ENCODE results near the gene GLTPD2.
A peak's percentile ranks its signal among the peaks of the same experiment; 100 is the strongest.

GLTPD2 gene

DNA sequence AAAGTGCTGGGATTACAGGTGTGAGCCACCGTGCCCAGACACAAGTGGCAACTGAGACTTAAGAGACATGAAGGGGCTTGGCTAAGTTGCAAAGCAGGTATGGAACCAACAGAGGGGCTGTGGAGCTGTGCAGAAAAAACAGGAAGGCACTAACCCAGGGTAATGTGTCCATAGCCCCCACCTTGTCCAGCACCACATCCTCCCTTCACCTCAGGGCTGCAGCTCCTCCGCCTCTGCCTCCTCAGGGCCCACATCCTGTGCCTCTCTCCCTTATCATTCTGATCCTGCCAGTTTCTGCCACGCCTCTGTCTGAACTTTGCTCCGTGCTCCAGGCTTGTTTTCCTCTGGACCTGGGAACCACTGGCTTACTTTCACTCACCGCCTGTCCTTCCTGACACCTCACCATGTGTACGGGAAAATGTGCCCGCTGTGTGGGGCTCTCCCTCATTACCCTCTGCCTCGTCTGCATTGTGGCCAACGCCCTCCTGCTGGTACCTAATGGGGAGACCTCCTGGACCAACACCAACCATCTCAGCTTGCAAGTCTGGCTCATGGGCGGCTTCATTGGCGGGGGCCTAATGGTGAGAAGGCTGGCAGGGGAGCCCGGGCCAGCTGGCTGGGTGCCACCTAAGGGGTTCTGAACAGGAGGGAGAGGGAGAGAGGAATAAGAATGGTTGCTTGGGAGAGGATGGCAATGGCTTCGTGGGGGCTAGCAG is 17.1 kb upstream of the GLTPD2 start, which contains the start of gene TM4SF5:
Gene TM4SF5, plus strand, starts transcription at position 368 of the 716 bp plus-strand sequence. Its CDS starts 37 bp downstream, at position 405.
- peak in 1 of 5 experiments; percentile 83 for DNase-seq

DNA sequence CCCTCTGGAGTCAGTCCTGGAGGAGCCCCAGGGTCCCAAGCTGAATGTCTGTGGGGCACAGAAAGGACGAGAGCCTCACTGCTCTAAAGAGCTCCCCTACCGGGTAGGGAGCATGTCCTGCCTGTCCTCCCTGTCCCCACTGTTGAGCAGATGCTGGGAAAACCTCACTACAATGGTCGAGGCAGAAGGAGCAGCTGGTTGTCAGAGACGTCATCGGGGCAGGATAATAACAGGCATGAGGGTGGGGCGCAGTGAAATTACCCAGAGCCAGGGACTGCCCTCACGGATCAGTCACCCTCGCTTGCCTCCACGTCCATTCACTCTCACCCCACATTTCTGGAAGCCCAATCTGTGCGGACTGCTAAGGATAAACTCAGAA is 16.5 kb upstream of the GLTPD2 start:
- no peak for DNase-seq

DNA sequence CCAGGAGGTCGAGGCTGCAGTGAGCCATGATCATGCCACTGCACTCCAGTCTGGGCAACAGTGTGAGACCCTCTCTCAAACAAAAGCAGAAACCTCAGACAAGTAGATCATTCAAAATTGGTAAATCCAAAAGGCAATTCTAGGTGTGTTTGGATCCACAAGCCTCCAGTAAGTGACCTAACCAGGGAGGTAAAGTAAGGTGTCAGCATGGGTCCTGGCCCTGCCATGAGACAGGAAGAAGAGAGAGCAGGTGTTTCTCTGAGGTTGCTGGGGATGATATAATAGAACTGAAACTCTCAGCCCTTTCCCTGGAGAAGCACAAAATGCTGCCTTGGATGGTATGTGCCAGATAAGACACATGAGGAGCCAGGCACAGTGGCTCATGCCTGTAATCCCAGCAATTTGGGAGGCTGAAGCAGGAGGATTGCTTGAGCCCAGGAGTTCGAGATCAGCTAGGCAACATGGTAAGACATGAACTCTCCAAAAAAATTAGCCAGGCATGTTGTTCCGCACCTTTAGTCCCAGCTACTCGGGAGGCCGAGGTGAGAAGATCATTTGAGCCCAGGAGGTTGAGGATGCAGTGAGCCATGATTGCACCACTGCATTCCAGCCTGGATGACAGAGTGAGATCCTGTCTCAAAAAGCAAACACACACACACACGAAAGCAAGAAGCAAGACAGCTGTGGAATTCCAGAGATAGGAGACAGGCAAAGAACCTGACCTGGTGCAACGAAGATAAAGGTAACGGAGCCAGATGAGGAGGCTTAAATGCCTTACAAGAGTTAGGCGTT is 10.6 kb upstream of the GLTPD2 start:
- no peak for DNase-seq

DNA sequence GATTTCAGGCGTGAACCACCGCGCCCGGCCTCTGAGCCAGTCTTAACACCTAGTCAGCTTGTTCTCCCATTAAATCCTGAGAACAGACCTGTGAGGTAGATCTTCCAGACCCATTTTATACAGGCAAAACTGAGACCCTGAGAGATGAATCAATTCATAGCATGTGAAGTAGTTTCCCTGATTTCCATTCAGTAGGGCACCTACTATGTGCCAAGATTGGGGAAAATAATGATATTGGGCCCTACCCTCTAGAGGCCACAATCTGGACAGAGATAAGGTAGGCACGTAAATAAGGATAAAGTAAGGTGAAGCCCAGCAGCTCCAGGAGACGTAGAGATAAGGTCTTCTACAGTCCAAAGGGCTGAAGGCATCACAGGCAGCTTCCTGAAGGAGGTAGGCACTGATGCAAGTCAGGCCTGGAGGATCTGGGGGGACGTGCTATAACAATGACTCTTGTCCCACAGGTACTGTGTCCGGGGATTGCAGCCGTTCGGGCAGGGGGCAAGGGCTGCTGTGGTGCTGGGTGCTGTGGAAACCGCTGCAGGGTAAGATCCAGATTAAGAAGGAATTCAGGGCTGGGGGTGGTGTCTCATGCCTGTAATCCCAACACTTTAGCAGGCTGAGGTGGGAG is 8.3 kb upstream of the GLTPD2 start:
- DNase-seq: no peak

DNA sequence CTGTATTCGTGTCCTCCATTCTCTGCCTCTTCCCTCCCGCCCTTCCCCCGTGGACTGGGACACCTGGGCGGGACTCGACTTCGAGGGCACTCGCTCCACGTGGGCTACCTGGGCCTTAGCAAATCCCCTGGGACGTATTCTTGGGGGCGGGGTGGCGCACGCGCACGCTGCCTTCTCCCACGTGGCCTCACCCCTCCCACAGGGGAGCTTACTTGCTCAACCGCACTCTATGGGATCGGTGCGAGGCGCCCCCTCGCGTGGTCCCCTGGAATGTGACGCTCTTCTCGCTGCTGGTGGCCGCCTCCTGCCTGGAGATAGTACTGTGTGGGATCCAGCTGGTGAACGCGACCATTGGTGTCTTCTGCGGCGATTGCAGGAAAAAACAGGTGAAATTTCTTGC is 6.1 kb upstream of the GLTPD2 start:
- peak in 1 of 5 experiments; percentile 24 for DNase-seq

DNA sequence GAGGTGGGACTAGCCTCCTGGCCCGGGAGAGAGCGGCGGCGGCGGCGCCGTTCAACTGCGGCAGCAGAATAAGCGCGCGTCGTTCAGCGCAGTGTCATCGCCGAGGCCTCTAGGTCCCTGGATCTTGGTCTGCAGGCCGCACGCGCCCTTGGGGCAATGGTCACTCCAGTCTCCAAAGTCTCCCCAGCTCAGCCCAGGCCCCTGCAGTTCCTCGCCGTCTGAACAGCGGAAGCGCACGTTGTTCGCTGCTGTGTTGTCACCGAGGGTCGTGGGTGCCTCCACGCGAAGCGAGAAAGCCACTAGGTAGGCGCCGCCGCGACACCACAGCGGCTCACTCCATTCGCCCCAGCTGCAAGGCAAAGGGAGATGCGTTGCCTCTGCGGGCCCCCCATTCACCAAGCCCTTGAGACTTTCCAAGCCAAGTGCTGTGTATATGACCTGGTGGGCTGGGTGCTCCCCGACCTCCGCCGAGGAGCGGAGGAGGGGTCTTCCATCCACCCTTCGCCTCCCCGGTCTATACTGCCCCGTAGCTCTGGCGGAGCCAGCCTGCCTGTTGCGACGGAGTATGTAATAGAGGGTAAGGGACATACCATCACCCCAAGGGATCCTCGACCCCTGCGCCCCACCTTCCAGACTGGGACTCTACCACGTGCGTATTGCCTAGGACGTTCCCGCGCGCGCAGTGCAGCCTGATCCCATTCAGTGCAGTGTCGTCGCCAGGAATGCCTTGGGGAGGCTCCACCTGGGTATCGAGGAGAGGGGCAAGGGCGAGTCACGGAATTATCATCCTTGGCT is 3.3 kb upstream of the GLTPD2 start:
- peak in 2 of 5 experiments; percentile 12 to 20 for DNase-seq

DNA sequence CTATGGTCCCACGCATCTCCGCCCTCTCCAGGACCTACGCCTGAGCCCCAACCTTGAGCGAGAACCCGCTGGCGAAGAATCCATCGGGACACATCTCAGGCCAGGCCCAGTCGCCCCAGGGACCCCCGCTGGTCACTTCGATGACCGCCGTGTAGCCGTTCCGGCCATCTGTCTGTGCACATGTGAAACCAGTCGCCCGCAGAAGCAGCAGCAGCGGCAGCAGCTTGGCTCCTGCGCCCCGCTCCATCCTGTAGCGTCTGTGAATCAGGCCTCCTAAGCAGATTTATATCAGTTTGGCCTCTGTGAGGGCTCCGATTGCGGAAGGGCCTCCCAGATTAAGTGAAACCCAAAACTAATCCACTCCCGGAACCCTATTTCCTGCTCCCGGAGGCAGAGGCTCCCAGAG is 2.7 kb upstream of the GLTPD2 start, which contains the start of gene VMO1:
Gene VMO1, minus strand, starts transcription at position 259 of the 406 bp plus-strand sequence. Its CDS starts 12 bp downstream, at position 247.
- DNase-seq: no peak

DNA sequence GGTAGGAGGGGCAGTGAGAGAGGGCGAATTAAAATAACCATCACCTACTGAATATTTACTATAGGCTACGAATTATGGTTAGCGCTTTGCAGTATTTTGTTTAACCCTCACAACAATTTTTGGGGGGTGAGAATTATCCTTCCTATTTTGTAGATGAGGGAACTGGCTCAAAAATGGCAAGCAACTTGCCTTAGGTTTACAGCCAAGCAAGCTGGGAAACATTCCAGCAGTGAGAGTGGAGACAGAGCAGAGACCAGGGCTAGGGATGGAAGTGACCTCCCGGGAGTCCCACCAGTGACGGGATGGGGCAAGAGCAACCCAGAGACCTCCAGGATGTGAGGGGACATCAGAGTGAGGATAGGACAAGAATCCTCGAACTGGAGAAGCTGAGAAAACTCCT is 2.2 kb upstream of the GLTPD2 start:
- DNase-seq: no peak

DNA sequence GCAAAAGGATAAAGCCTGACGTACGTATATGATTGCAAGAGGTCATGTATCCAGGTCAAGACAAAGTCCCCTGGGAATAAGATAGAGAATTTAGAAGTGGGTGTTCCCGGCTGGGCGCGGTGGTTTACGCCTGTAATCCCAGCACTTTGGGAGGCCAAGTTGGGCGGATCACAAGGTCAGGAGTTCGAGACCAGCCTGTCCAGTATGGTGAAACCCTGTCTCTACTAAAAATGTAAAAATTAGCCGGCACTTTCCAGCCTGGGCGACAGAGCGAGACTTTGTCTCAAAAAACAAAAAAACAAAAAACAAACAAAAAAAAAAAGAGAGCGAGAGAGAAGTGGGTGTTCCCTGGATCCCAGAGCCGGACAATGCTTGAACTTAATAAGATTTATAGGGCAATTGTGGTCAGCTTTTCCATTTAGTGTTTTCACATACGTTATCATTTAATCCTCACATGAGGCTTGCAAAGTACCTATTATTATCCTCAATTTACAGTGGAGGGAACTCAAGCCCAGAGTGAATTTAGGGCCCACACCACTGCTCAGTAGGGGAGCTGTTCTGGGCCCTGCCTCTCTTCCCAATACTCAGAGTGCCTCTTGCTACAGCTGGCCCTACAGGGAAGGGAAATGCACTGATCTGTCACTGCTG is 481 bp upstream of the GLTPD2 start:
- DNase-seq: no peak

DNA sequence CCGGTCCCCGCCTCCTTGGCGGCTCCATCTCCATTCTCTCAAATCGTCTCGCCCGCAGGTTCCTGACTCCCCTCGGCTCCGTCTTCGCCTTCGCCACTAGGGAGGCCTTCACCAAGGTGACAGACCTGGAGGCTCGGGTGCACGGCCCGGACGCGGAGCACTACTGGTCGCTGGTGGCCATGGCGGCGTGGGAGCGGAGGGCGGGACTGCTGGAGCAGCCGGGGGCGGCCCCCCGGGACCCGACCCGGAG is 862 bp downstream of the GLTPD2 start:
- no peak for DNase-seq

DNA sequence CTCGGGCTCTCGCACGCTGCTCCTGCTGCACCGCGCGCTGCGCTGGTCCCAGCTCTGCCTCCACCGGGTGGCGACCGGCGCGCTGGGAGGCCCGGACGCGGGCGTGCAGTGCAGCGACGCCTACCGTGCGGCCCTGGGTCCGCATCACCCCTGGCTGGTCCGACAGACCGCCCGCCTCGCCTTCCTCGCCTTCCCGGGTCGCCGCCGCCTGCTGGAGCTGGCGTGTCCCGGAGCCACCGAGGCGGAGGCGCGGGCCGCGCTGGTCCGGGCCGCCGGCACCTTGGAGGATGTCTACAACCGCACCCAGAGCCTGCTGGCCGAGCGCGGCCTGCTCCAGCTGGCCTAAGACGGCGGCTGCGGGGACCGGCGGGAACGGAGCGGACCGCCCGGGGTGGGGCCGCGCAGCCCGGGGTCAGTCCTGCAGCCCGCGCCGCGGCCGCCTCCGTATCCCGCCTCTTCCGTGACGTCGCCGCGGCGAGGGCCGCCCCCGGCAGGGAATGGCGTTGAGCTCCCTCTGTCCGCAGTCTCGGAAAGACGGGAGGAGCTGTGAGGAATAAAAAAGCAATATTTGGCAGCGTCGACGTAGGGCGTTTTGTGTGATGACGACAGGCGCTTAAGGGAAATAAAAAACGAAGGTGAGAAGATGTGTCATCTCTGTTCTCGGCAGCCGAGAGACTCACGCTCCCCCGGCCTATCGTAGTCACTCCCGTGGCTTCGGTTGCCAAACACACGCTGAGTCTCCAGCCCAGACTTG is 1.4 kb downstream of the GLTPD2 start:
- peak; percentile 56 to 88 (median 73) for DNase-seq

DNA sequence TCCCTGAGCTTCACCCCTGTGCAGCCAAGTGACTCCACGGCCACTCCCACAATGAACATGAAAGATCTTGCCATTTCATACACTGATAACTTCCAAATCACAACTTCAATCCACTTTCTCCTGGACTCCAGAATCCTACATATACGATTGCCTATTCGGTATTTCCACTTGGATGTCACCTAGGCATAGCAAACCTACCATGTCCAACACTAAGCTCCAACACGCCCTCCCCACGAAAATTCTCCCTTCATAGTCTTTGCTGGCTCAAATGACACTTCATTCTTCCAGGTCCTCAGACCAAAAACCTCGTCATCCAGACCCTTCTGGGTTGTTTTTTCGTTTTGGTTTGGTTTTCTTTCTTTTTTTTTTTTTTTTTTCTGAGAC is 1.9 kb downstream of the GLTPD2 start:
- DNase-seq: no peak

DNA sequence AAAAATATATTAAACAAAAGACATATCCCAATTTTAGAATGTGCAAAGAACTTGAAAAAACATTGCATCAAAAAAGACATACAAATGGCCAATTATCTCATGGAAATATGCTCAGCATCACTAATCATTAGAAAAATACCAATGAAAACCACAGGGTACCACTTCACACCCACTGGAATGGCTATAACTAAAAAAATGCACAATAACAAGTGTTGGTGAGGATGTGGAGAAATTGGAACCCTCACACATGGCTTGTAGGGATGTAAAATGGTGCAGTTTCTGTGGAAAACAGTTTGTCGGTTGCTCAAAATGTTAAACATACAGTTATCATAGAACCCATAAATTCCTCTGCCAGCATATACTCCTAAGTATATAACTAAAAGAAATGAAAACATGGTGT is 6.4 kb downstream of the GLTPD2 start:
- DNase-seq: no peak

DNA sequence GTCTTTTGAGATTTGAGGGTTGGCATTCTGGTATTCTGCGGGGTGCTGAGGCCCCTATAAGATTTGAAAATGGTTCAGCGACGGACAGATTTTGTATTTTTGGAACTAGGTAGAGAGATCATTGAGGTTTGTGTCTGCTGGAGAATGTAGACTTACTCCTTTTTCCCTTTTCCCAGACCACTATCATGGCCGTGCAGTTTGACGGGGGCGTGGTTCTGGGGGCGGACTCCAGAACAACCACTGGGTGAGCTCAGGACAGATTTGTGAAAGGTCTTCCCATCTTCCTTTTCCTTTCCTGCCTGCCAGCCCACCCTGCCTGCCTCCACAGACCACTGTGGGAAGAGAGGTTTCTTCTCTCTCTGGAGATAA is 7.8 kb downstream of the GLTPD2 start:
- peak in 1 of 5 experiments; percentile 36 for DNase-seq

DNA sequence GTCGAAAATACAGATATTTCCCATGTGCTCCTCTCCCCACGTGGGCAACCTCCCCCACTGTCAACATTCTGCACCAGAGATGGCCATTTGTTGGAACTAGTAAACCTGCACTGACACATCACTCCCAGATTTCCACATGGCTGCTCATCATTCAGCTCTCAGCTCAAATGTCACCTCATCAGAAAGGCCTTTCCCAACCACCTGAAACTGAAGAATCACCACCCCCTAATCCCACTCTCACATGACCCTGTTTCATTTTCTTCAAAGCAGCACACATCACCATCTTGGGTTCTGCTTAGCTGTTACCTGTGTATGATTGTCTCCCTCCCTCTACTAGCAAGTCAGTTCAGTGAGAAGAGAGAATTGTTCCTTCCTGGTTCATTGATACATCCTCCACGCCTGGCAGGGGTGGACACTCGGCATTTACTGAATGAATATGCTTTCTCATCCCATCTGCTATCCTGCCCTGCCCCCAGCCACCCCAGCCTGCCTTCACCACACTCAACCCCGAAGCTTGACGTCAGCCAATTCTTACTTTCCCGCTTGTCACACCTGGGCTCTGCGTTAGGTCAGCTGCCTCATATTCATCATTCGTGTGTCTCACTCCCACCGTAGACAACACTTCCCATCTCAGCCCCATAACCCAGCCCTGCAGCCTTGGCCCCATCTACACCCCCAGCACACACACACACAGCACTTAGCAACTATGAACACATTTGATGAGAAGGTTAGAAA is 11.9 kb downstream of the GLTPD2 start:
- no peak for DNase-seq

DNA sequence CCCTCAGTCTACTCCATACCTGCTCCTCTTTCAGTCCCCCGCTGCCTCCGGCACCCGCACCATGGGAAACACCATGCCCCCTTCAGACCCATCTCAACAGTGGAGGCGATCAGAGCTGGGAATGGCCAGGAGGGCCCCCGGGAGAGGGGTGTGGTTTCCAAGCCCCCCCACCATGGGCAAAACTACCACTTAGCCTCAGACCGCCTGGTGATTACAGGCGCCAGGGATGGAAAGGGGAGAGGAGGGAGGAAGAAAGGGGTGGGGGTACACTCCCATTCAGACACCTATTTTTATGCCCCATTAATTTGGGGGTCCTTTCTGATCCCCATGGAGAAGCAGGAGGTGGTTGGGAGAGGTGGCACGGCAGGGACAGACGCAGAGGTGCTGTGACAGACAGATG is 13.5 kb downstream of the GLTPD2 start, which contains the start of gene C17orf114:
Gene C17orf114, minus strand, starts transcription at position 101 of the 400 bp plus-strand sequence.
- no peak for DNase-seq

DNA sequence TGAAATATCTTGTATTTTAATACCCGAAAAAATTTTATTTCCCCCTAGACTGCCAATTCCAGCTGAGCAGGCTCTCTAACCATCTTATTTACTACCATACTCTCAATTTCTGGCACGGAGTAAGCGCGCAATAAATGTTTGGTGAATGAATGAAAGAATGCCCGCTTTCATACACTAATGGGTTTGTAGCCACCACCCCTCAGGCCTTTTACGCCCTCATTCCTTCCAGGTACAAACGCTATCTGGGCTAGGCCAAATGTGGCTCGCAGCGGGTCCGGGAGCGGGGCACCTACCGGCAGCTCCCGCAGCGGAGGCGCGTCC is 17.7 kb downstream of the GLTPD2 start:
- DNase-seq: no peak

DNA sequence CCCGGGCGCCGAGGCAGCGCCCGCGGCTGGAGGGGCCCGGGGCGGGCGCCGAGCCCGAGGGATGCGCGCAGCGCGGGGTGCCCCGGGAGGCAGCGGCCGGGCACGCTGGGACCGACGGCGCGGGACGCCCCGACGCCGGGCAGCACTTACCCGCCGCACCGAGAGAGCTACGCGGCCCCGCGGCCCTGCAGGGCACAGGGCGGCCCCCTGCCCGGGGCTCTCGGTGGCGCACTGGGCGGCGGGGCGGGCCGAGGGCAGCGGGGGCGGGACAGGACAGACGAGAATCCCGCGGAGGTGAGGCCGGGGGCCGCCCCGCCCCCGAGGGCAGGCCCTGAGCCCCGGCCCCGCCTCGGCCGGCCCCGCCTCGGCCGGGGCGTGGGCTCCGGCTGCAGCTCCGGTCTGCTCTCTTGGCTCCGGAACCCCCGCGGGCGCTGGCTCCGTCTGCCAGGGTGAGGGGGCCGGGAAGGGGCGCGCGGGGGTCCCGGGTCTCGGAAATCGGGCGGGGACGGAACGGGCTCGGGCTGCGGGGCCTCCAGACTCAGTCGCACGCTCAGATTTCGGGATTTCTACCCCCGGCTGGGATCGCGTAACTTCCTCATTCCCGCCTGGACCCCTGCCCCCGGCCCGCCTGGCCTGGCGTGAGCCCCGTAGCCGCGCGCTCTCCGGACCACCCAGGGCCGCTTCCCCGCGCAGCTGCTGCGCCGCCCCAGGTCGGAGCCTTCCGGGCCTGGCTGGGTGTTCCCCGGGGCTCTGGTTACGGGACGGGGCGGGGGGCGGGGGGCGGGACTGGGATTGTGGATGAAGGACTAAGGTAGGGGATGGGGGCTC is 18.2 kb downstream of the GLTPD2 start, which contains the start of gene PLD2:
Gene PLD2, plus strand, starts transcription at position 376 of the 828 bp plus-strand sequence. CDS start 621 bp downstream, outside the sequence.
- DNase-seq: peak; percentile 78 to 90 (median 80)

DNA sequence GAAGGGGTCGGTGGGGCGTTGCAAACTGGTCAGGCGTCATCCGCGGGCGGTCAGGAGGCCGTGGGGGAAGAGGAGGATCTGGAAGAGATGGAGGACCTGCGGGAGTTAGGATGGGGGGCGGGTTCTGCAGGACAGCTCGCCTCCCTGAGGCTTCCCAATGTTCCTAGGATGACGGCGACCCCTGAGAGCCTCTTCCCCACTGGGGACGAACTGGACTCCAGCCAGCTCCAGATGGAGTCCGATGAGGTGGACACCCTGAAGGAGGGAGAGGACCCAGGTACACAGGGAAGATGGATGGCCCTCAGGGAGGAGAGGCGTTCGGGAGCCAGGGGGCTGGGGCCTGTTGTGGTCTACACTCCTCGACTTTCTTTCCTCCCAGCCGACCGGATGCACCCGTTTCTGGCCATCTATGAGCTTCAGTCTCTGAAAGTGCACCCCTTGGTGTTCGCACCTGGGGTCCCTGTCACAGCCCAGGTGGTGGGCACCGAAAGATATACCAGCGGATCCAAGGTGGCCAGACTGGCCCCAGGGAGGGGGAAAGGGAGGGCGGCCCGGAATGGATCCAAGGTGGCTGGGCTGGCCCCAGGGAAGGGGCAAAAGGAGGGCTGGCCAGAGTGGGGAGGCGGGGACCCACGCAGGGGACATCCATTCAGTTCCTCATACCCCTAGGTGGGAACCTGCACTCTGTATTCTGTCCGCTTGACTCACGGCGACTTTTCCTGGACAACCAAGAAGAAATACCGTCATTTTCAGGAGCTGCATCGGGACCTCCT is 19.0 kb downstream of the GLTPD2 start:
- no peak for DNase-seq
